GM13976 (cell line): ENCODE results near the gene CXCL3.

Experiments used
- DNase-seq: peaks from one replicate; pipeline ENCODE4 v3.0.0; 2012; ENCODE audit warnings: low spot score
- CTCF ChIP-seq: IDR thresholded peaks from 2 replicates; pipeline ENCODE4 v1.5.1; 2012; ENCODE audit warnings: borderline replicate concordance, mild to moderate bottlenecking; ENCODE audit not compliant: insufficient read depth; ENCODE audit errors: extremely low read depth, missing control alignments, control extremely low read depth
- in situ Hi-C: fragments of 300-500 bp; cut with MboI; formaldehyde crosslinking; loops from one replicate; pipeline ENCODE4 v1.12.0; 2022; ENCODE audit warnings: low sequenced_read_pairs, mixed read lengths, inconsistent platforms; ENCODE audit not compliant: unreplicated experiment

Gene CXCL3

GRCh38 chr4:74033739-74034138, 4.8 kb downstream of the CXCL3 start:
- no peak for DNase-seq
- no peak for TF ChIP-seq CTCF
- in situ Hi-C loops = no loop called here

GRCh38 chr4:74032064-74032463, 6.4 kb downstream of the CXCL3 start:
- in situ Hi-C loops = no loop called here
- no peak for TF ChIP-seq CTCF
- no peak for DNase-seq

GRCh38 chr4:74031576-74031975, 6.9 kb downstream of the CXCL3 start:
- no peak for DNase-seq
- no peak for TF ChIP-seq CTCF
- in situ Hi-C loops = no loop called here

- DNase-seq = no peak
- in situ Hi-C loops = no loop called here
- no peak for TF ChIP-seq CTCF
Measured at GRCh38 chr4:74030285-74030684, 8.2 kb downstream of the CXCL3 start.

GRCh38 chr4:74028504-74028903, 10.0 kb downstream of the CXCL3 start:
- no peak for TF ChIP-seq CTCF
- DNase-seq = no peak
- in situ Hi-C loops = no loop called here

- in situ Hi-C loops = no loop called here
- TF ChIP-seq CTCF = no peak
- no peak for DNase-seq
Measured at GRCh38 chr4:74023709-74024108, 14.8 kb downstream of the CXCL3 start.

GRCh38 chr4:74021601-74022000, 16.9 kb downstream of the CXCL3 start:
- no peak for TF ChIP-seq CTCF
- no peak for DNase-seq
- in situ Hi-C loops = no loop called here
